ENCODE results near the gene FAH. TPM values are rescaled to one million over a fixed set of nuclear protein-coding genes. Genes with fewer than 3 reads are reported as not detected.

Gene FAH
- total RNA-seq, 1 donor from 2014 or later = 8.3 TPM

DNA sequence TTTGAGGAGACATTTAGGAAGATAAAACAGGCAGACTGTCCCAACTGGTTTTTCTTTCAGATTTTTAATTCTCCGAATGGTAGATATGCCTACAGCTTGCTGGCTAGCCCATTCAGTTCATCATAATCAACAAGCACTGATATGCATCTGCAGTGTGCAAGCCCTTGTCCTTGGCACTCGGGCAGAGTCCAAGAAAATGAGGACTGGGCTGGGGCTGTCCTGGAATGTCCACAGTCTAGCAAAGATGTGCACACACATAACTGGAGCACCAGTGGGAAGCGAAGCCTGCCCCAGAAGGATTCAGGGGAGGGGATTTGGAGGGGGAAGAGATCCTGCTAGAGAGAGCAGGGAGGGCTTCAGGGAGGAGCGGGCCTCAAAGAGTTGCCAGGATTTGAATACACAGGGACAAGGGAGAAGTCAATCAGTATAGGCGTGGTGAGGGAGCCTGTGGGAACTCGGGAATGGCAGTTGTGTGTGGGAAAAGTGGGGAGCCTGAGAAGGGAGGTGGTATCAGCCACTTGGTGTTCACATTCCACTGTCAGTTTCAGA, 8.7 kb downstream of the FAH start:
- no peak for DNase-seq (ENCODE audit: low spot score)
- no peaks in the 10 kb centered on the region for H4K20me1 ChIP-seq (ENCODE audit: low read depth)
- Mint-ChIP-seq H3K4me3 (no peak overlapping the region), H3K4me1 (no peaks in the 10 kb centered on the region), H3K9me3 (no peaks in the 10 kb centered on the region), H3K27me3 (ENCODE audit: insufficient read depth, low read depth) (peaks cover 5% of the 10 kb centered on the region), H3K36me3 (peaks cover 9% of the 10 kb centered on the region), H3K27ac (no peak overlapping the region)
- H3K9me3 ChIP-seq (ENCODE audit: low read depth) = no peaks in the 10 kb centered on the region
- H3K9ac ChIP-seq = no peak overlapping the region
- H2AFZ ChIP-seq (replicated peaks) = no peak overlapping the region
- no peaks in the 10 kb centered on the region for H3F3A ChIP-seq (ENCODE audit: low read depth)
- no peaks in the 10 kb centered on the region for H3K79me2 ChIP-seq (ENCODE audit: low read depth)
- H3K4me2 ChIP-seq = no peak overlapping the region
- H3K4me1 ChIP-seq = no peaks in the 10 kb centered on the region
- H3K4me3 ChIP-seq = no peak overlapping the region
- H3K27me3 ChIP-seq = no peaks in the 10 kb centered on the region
- H3K27ac ChIP-seq = no peak overlapping the region
- TF ChIP-seq, protein P1, sequence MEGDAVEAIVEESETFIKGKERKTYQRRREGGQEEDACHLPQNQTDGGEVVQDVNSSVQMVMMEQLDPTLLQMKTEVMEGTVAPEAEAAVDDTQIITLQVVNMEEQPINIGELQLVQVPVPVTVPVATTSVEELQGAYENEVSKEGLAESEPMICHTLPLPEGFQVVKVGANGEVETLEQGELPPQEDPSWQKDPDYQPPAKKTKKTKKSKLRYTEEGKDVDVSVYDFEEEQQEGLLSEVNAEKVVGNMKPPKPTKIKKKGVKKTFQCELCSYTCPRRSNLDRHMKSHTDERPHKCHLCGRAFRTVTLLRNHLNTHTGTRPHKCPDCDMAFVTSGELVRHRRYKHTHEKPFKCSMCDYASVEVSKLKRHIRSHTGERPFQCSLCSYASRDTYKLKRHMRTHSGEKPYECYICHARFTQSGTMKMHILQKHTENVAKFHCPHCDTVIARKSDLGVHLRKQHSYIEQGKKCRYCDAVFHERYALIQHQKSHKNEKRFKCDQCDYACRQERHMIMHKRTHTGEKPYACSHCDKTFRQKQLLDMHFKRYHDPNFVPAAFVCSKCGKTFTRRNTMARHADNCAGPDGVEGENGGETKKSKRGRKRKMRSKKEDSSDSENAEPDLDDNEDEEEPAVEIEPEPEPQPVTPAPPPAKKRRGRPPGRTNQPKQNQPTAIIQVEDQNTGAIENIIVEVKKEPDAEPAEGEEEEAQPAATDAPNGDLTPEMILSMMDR (IDR thresholded peaks at IDR 0.05) = no peak
- TF ChIP-seq EZH2 (IDR thresholded peaks at IDR 0.05) (no peak), EZH2phosphoT487 (IDR thresholded peaks at IDR 0.05) (no peak)
- no peaks in the 10 kb centered on the region for H3K36me3 ChIP-seq

DNA sequence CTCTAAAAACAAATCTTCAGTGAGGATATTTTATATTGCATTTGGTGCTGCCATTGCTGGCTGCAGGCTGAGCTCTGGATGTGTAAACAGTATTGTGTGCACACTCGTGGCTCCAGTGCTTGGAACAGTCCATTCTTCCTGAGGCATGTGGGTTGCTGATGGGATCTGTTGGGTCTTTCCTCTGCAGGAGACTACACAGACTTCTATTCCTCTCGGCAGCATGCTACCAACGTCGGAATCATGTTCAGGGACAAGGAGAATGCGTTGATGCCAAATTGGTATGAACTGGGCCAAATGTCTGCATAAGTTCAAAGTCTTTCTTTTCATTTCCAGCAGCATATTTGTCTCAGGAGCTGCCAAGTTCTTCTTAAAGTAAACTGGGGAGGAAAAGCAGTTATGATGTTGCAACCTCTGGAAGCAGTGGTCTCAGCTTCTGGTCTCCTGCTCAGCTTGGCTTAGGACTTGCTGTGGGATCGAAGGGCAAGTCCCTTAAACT, 9.3 kb downstream of the FAH start:
- H3F3A ChIP-seq (ENCODE audit: low read depth) = no peaks in the 10 kb centered on the region
- Mint-ChIP-seq H3K9me3 (no peaks in the 10 kb centered on the region), H3K4me3 (no peak overlapping the region), H3K27me3 (ENCODE audit: insufficient read depth, low read depth) (peaks cover 5% of the 10 kb centered on the region), H3K27ac (no peak overlapping the region), H3K36me3 (peaks cover 9% of the 10 kb centered on the region), H3K4me1 (no peaks in the 10 kb centered on the region)
- H3K4me3 ChIP-seq = no peak overlapping the region
- no peaks in the 10 kb centered on the region for H3K9me3 ChIP-seq (ENCODE audit: low read depth)
- TF ChIP-seq EZH2 (IDR thresholded peaks at IDR 0.05) = no peak
- TF ChIP-seq EZH2phosphoT487 (IDR thresholded peaks at IDR 0.05) = no peak
- TF ChIP-seq, protein P1 (IDR thresholded peaks at IDR 0.05) = no peak
- H3K27ac ChIP-seq = no peak overlapping the region
- no peak overlapping the region for H3K4me2 ChIP-seq
- no peaks in the 10 kb centered on the region for H3K36me3 ChIP-seq
- no peaks in the 10 kb centered on the region for H3K27me3 ChIP-seq
- H3K4me1 ChIP-seq = no peaks in the 10 kb centered on the region
- no peaks in the 10 kb centered on the region for H4K20me1 ChIP-seq (ENCODE audit: low read depth)
- no peak overlapping the region for H2AFZ ChIP-seq (replicated peaks)
- H3K9ac ChIP-seq = no peak overlapping the region
- no peak for DNase-seq (ENCODE audit: low spot score)
- H3K79me2 ChIP-seq (ENCODE audit: low read depth) = no peaks in the 10 kb centered on the region

DNA sequence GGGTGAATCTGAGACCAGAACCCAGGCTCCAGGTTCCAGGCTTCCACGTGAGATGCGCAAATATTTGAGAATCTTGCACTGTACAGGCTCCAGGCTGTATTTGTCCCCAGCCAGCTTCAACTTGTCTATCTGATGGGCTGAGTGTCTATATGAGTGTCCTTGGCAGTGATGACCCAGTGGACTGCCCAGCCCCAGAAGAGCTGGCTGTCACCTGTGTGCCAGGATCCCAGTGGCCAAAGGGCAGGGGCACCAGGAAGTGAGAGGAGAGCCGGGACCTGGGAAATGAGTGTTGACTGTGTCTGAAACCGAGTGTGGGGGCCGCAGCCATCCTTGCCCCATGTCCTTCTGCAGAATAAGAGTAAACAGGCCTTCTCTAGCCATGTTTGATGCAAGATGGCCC, 10.4 kb downstream of the FAH start:
- Mint-ChIP-seq H3K36me3 (peaks cover 9% of the 10 kb centered on the region), H3K4me1 (no peaks in the 10 kb centered on the region), H3K27ac (no peak overlapping the region), H3K4me3 (no peak overlapping the region), H3K9me3 (no peaks in the 10 kb centered on the region), H3K27me3 (ENCODE audit: insufficient read depth, low read depth) (peaks cover 5% of the 10 kb centered on the region)
- no peak overlapping the region for H3K4me2 ChIP-seq
- TF ChIP-seq EZH2phosphoT487 (IDR thresholded peaks at IDR 0.05) = no peak
- no peak for TF ChIP-seq EZH2 (IDR thresholded peaks at IDR 0.05)
- TF ChIP-seq, protein P1 (IDR thresholded peaks at IDR 0.05) = no peak
- H3K27ac ChIP-seq = no peak overlapping the region
- H3K36me3 ChIP-seq = no peaks in the 10 kb centered on the region
- no peaks in the 10 kb centered on the region for H3K27me3 ChIP-seq
- H3K79me2 ChIP-seq (ENCODE audit: low read depth) = no peaks in the 10 kb centered on the region
- no peak overlapping the region for H3K9ac ChIP-seq
- H3K4me3 ChIP-seq = no peak overlapping the region
- no peak overlapping the region for H2AFZ ChIP-seq (replicated peaks)
- H4K20me1 ChIP-seq (ENCODE audit: low read depth) = no peaks in the 10 kb centered on the region
- H3K4me1 ChIP-seq = no peaks in the 10 kb centered on the region
- no peaks in the 10 kb centered on the region for H3K9me3 ChIP-seq (ENCODE audit: low read depth)
- no peaks in the 10 kb centered on the region for H3F3A ChIP-seq (ENCODE audit: low read depth)
- DNase-seq (ENCODE audit: low spot score) = no peak
